ENCODE measurements around the gene SLC6A1.

GRCh38 chr3:10983219-10983916, 9.2 kb upstream of the SLC6A1 start:
- TF ChIP-seq POLR2AphosphoS5 (IDR thresholded peaks at IDR 0.05; ENCODE audit: low read depth, low read length): no peak
- TF ChIP-seq POLR2A (IDR thresholded peaks at IDR 0.05; ENCODE audit: low read depth, low read length): no peak
- no peak for TF ChIP-seq SPI1 (IDR thresholded peaks at IDR 0.05; ENCODE audit: low read depth, low read length)
- TF ChIP-seq POU2F2 (IDR thresholded peaks at IDR 0.05; ENCODE audit: low read depth, low read length): no peak
